OCI-LY7 (cell line): ENCODE measurements around the gene C14orf132. TPM values are rescaled to one million over a fixed set of nuclear protein-coding genes. Genes with fewer than 3 reads are reported as not detected.

ENCODE experiments used
- BruUV-seq: library from RNA; stranded (reverse); fragments of 400-500 nt; replicated peaks from 2 replicates; lab custom pipeline; 2021; lab: Mats Ljungman, UMichigan
- CTCF ChIA-PET: fragments of 300-600 bp; sonication (Branson Sonifier 250); formaldehyde crosslinking; loops from one replicate; lab custom pipeline; 2022; ENCODE audit warnings: antibody characterized with exemption; ENCODE audit not compliant: unreplicated experiment; lab: Charles Lee
- POLR2A ChIA-PET: fragments of 300-600 bp; sonication (Branson Sonifier 250); formaldehyde crosslinking; loops from one replicate; lab custom pipeline; 2022; ENCODE audit warnings: antibody characterized with exemption; lab: Charles Lee
- DNase-seq: peaks from one replicate; pipeline ENCODE4 v3.0.0-alpha.2; 2015; ENCODE audit warnings: low spot score
- H2AFZ ChIP-seq: fragments of 200-600 bp; sonication (generic), shearing (Covaris generic); 2 replicates; pipeline ENCODE4 v1.6.1; 2014; ENCODE audit warnings: mild to moderate bottlenecking, antibody characterized with exemption, low read length, moderate library complexity
- H3K27ac ChIP-seq: fragments of 200-600 bp; sonication (generic); 2 replicates; pipeline ENCODE4 v1.5.1; 2014; ENCODE audit warnings: mixed run types, low read depth, mild to moderate bottlenecking, moderate library complexity, low read length, inconsistent platforms; ENCODE audit not compliant: poor library complexity, severe bottlenecking
- H3K36me3 ChIP-seq: fragments of 200-600 bp; sonication (generic); 2 replicates; pipeline ENCODE4 v1.6.1; 2014; ENCODE audit warnings: mild to moderate bottlenecking, antibody characterized with exemption, low read length, moderate library complexity, mixed read lengths; ENCODE audit not compliant: insufficient read depth
- H3K4me1 ChIP-seq: fragments of 200-600 bp; sonication (generic); 2 replicates; pipeline ENCODE4 v1.5.1; 2014; ENCODE audit warnings: mild to moderate bottlenecking, low read length; ENCODE audit not compliant: insufficient read depth, poor library complexity, severe bottlenecking
- H3K4me2 ChIP-seq: fragments of 200-600 bp; sonication (generic); 2 replicates; pipeline ENCODE4 v1.6.1; 2014; ENCODE audit warnings: mild to moderate bottlenecking, low read length
- H3K4me3 ChIP-seq: fragments of 200-600 bp; sonication (generic); 2 replicates; pipeline ENCODE4 v1.5.1; 2014; ENCODE audit warnings: mild to moderate bottlenecking, low read depth, low read length; ENCODE audit not compliant: poor library complexity, severe bottlenecking
- H3K79me2 ChIP-seq: fragments of 200-600 bp; sonication (generic); 2 replicates; pipeline ENCODE4 v1.6.1; 2016; ENCODE audit warnings: low read depth, mild to moderate bottlenecking, low read length, moderate library complexity, mixed read lengths; ENCODE audit not compliant: insufficient read depth
- H3K9me2 ChIP-seq: fragments of 200-600 bp; sonication (generic); 2 replicates; pipeline ENCODE4 v1.6.1; 2016; ENCODE audit warnings: mild to moderate bottlenecking, low read length, mixed read lengths; ENCODE audit not compliant: insufficient read depth
- H3K9me3 ChIP-seq: fragments of 200-600 bp; sonication (generic); 2 replicates; pipeline ENCODE4 v1.6.1; 2014; ENCODE audit warnings: mild to moderate bottlenecking, mixed run types, low read length, mixed read lengths
- H4K20me1 ChIP-seq: fragments of 200-600 bp; sonication (generic); 2 replicates; pipeline ENCODE4 v1.6.1; 2014; ENCODE audit warnings: mild to moderate bottlenecking, antibody characterized with exemption, low read length, moderate library complexity, mixed read lengths; ENCODE audit not compliant: insufficient read depth
- CTCF ChIP-seq: fragments of 200-600 bp; sonication (generic); conservative IDR thresholded peaks from 2 replicates; pipeline ENCODE4 v1.5.1; 2014; ENCODE audit warnings: mild to moderate bottlenecking, antibody characterized with exemption, low read length, moderate library complexity, mixed read lengths
- EZH2phosphoT487 ChIP-seq: fragments of 200-600 bp; sonication (generic); IDR thresholded peaks from 2 replicates; pipeline ENCODE4 v1.6.1; 2018; ENCODE audit warnings: low read depth, borderline replicate concordance, mild to moderate bottlenecking, mixed run types, antibody characterized with exemption, low read length, moderate library complexity, mixed read lengths
- intact Hi-C: fragments of 100-400 bp; cut with micrococcal nuclease; formaldehyde crosslinking; loops from one replicate; pipeline ENCODE4 v1.10.0; 2022; ENCODE audit not compliant: unreplicated experiment
- total RNA-seq, 2 experiments: library from RNA; depleted of rRNA in 1 of 2; stranded (reverse); fragments of >200 nt in 1 of 2; shearing (Covaris generic) in 1 of 2; gene quantifications; 2 replicates each; pipeline ENCODE4 v1.2.3, GENCODE V29; 2014 to 2022

The C14orf132 gene
- total RNA-seq, 2 experiments from 2014 or later, result 0.27 TPM; not detected in 1

- Histone ChIP-seq H3K9me2 (no peaks in the 10 kb centered on the region), H3K36me3 (no peaks in the 10 kb centered on the region), H3K4me1 (no peaks in the 10 kb centered on the region), H3K79me2 (no peaks in the 10 kb centered on the region), H3K27ac (no peak overlapping the region), H3K4me2 (no peak overlapping the region), H3K9me3 (no peaks in the 10 kb centered on the region), H3K4me3 (no peak overlapping the region), H2AFZ (no peak overlapping the region), H4K20me1 (no peaks in the 10 kb centered on the region)
- intact Hi-C loops, result no loop called here
- TF ChIP-seq CTCF, result no peak
- no peak for TF ChIP-seq EZH2phosphoT487
- POLR2A ChIA-PET, result no interaction called here
- CTCF ChIA-PET, result no interaction called here
- no peak for DNase-seq
- BruUV-seq, result no TSS peak
These were observed 11.5 kb upstream of the C14orf132 start for GRCh38 chr14:96027431-96028355.

DNA sequence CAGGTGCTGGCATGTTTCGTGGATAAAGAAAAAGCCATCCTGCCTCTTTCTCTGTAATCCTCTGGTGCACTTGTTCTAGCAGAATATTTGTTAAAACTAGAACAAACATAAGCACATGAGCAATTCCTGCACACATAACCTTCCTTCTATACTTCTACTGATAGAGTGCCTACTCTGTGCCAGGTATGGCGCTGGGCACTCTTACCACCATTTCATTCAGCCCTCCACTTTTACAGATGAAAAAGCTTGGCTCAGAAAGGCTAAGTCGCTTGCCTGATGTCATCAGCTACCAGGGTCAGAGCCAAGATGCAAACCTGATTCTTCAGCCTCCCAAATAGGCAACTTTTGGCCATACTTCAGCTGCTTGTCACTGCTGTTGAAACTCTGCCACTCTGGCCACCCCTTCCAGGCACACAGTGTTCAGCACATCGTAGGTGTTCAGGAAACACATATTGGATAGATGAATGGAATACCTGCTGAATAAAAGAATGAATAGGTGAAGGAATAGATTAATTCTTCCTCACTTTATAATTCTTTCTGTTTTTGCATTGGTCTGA is 10.0 kb upstream of the C14orf132 start:
- BruUV-seq, result no TSS peak
- H3K9me3 ChIP-seq, result no peaks in the 10 kb centered on the region
- no peak overlapping the region for H2AFZ ChIP-seq
- no peaks in the 10 kb centered on the region for H3K9me2 ChIP-seq
- TF ChIP-seq CTCF (no peak), EZH2phosphoT487 (no peak)
- no peak overlapping the region for H3K4me2 ChIP-seq
- no peaks in the 10 kb centered on the region for H4K20me1 ChIP-seq
- no peak for DNase-seq
- ChIA-PET POLR2A (no interaction called here), CTCF (no interaction called here)
- H3K79me2 ChIP-seq, result no peaks in the 10 kb centered on the region
- no peaks in the 10 kb centered on the region for H3K4me1 ChIP-seq
- intact Hi-C loops, result no loop called here
- H3K27ac ChIP-seq, result no peak overlapping the region
- H3K36me3 ChIP-seq, result no peaks in the 10 kb centered on the region
- no peak overlapping the region for H3K4me3 ChIP-seq
